ENCODE data around the gene VMP1.

Gene VMP1

DNA sequence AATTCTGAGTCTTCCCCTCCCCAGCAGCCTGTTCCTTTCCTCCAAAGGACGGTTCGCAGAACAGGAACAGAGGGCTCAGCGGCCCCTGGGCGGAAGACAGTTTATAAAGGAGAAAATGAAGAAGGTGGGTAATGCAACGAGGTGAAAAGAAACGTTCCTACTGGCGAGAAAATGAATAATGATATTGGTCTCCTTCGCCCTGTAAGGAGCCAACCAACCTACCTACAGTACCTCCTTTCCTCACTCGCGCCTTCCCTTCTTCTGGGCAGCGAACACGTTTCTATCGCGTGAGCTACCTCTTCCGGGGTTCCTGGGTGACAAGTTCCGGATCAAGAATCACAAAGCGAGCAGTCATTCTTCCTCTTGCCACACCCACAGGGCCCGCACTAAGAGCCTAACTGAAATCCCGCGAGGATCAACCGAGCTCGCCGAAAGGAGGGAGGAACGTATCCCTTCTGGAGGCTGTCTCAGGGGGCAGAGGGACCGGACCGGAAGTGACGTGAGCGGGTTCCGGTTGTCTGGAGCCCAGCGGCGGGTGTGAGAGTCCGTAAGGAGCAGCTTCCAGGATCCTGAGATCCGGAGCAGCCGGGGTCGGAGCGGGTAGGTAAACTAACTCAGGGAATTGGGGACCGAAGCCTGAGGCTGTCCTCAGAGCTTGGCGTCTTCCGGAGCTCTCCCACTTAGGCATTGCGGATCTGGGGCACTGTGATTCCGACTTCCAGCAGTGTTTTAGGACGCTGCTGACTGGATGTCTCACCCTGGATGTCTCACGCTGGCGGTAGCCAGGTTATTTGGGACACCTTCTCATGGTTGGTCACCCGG lies at the start of gene VMP1, which contains the start of gene PTRH2:
TSS of gene VMP1 (plus strand) at position 506 of the 822 bp plus-strand sequence. CDS start 23,793 bp downstream, outside the sequence.
TSS of gene PTRH2 (minus strand) at position 282 of the 822 bp plus-strand sequence. CDS start 9,452 bp downstream, outside the sequence.
- peak; percentile 97 for ATAC-seq (ENCODE audit: low read depth)
- no peak for TF ChIP-seq CTCF (IDR thresholded peaks at IDR 0.05; ENCODE audit: poor library complexity, severe bottlenecking)
- Histone ChIP-seq H3K9me3 (ENCODE audit: severe bottlenecking) (no peaks in the 10 kb centered on the region), H3K27ac (ENCODE audit: poor library complexity, severe bottlenecking) (peak within 1 kb of the TSS; percentile 71), H3K4me1 (ENCODE audit: insufficient read depth, poor library complexity, severe bottlenecking) (peaks cover 15% of the 10 kb centered on the region), H3K4me3 (ENCODE audit: severe bottlenecking) (peak within 1 kb of the TSS; percentile 51), H3K36me3 (ENCODE audit: low read depth) (peaks cover 36% of the 10 kb centered on the region), H3K27me3 (ENCODE audit: insufficient read depth, poor library complexity, severe bottlenecking) (no peaks in the 10 kb centered on the region)
- peak; percentile 99 for DNase-seq (ENCODE audit: low spot score)

DNA sequence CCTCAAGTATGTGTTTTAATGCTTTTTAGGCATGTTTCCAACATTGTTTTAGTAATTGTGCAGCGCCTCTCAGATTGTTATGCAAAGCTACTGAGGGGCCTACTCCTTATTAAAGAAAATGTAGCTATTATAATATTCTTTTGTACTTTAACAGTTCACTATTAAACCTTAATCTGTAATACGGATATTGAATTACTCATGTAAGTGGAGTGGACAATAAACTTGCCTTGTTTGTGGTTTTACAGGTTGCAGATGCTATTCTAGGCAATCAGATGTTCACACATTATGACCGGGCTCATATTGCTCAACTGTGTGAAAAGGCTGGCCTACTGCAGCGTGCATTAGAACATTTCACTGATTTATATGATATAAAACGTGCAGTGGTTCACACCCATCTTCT lies 41.2 kb upstream of the VMP1 start:
- no peaks in the 10 kb centered on the region for H3K27me3 ChIP-seq (ENCODE audit: insufficient read depth, poor library complexity, severe bottlenecking)
- peaks cover 95% of the 10 kb centered on the region for H3K36me3 ChIP-seq (ENCODE audit: low read depth)
- peak overlapping the region; percentile 83 for H3K27ac ChIP-seq (ENCODE audit: poor library complexity, severe bottlenecking)
- peaks cover 54% of the 10 kb centered on the region for H3K4me1 ChIP-seq (ENCODE audit: insufficient read depth, poor library complexity, severe bottlenecking)
- H3K9me3 ChIP-seq (ENCODE audit: severe bottlenecking), result no peaks in the 10 kb centered on the region
- DNase-seq (ENCODE audit: low spot score) (no peak), ATAC-seq (ENCODE audit: low read depth) (0 out of 3 replicates have a peak, but pooled peaks have one; percentile 28)
- TF ChIP-seq CTCF (IDR thresholded peaks at IDR 0.05; ENCODE audit: poor library complexity, severe bottlenecking), result no peak
- H3K4me3 ChIP-seq (ENCODE audit: severe bottlenecking), result no peak overlapping the region

DNA sequence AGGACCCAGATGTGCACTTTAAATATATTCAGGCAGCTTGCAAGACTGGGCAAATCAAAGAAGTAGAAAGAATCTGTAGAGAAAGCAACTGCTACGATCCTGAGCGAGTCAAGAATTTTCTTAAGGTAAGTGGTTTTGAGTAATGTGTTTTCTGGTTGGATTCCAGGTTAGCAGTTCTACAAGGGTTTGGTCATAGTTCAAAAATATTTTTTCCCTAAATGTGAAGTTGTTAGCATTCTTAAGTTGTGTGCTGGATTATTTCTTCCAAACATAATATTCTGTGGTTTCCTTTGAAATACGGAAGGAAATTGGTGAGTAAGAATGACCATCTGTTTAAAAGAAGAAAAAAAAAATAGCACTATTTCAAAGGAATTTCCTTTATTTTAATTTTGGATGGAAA lies 38.6 kb upstream of the VMP1 start:
- no peak overlapping the region for H3K4me3 ChIP-seq (ENCODE audit: severe bottlenecking)
- H3K9me3 ChIP-seq (ENCODE audit: severe bottlenecking), result no peaks in the 10 kb centered on the region
- H3K4me1 ChIP-seq (ENCODE audit: insufficient read depth, poor library complexity, severe bottlenecking), result peaks cover 54% of the 10 kb centered on the region
- peaks cover 95% of the 10 kb centered on the region for H3K36me3 ChIP-seq (ENCODE audit: low read depth)
- ATAC-seq (ENCODE audit: low read depth) (peak; percentile 86), DNase-seq (ENCODE audit: low spot score) (no peak)
- H3K27ac ChIP-seq (ENCODE audit: poor library complexity, severe bottlenecking), result peak overlapping the region; percentile 83
- TF ChIP-seq CTCF (IDR thresholded peaks at IDR 0.05; ENCODE audit: poor library complexity, severe bottlenecking), result no peak
- H3K27me3 ChIP-seq (ENCODE audit: insufficient read depth, poor library complexity, severe bottlenecking), result no peaks in the 10 kb centered on the region

GRCh38 chr17:59669411-59669810 lies 38.0 kb upstream of the VMP1 start:
- ATAC-seq (ENCODE audit: low read depth) (no peak), DNase-seq (ENCODE audit: low spot score) (no peak)
- peak overlapping the region; percentile 83 for H3K27ac ChIP-seq (ENCODE audit: poor library complexity, severe bottlenecking)
- no peak overlapping the region for H3K4me3 ChIP-seq (ENCODE audit: severe bottlenecking)
- peaks cover 96% of the 10 kb centered on the region for H3K36me3 ChIP-seq (ENCODE audit: low read depth)
- no peaks in the 10 kb centered on the region for H3K9me3 ChIP-seq (ENCODE audit: severe bottlenecking)
- TF ChIP-seq CTCF (IDR thresholded peaks at IDR 0.05; ENCODE audit: poor library complexity, severe bottlenecking), result no peak
- H3K4me1 ChIP-seq (ENCODE audit: insufficient read depth, poor library complexity, severe bottlenecking), result peaks cover 54% of the 10 kb centered on the region
- no peaks in the 10 kb centered on the region for H3K27me3 ChIP-seq (ENCODE audit: insufficient read depth, poor library complexity, severe bottlenecking)

DNA sequence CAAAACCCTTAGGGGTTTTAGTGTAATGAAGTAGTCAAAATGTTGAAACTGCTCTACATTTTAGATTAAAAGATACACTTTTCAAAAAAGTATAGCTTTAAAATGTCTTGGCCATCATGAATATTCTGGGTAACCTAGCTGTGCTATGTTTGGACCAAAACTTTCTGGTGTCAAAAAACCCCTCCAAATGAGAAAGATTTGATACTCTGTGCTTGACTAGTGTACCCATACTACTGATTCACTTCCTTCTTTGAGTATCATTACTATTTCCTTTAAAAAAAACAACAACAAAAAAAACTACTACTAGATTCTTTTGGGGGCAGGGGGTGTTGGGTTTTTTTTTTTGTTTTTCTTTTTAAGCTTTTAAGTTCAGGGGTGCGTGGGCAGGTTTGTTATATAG lies 37.5 kb upstream of the VMP1 start:
- ATAC-seq (ENCODE audit: low read depth) (no peak), DNase-seq (ENCODE audit: low spot score) (no peak)
- no peaks in the 10 kb centered on the region for H3K9me3 ChIP-seq (ENCODE audit: severe bottlenecking)
- TF ChIP-seq CTCF (IDR thresholded peaks at IDR 0.05; ENCODE audit: poor library complexity, severe bottlenecking), result no peak
- H3K27me3 ChIP-seq (ENCODE audit: insufficient read depth, poor library complexity, severe bottlenecking), result no peaks in the 10 kb centered on the region
- peaks cover 54% of the 10 kb centered on the region for H3K4me1 ChIP-seq (ENCODE audit: insufficient read depth, poor library complexity, severe bottlenecking)
- peak overlapping the region; percentile 83 for H3K27ac ChIP-seq (ENCODE audit: poor library complexity, severe bottlenecking)
- H3K36me3 ChIP-seq (ENCODE audit: low read depth), result peaks cover 96% of the 10 kb centered on the region
- H3K4me3 ChIP-seq (ENCODE audit: severe bottlenecking), result no peak overlapping the region

All from RWPE2 (cell line).